Measurements from ENCODE around the gene CTNNA1.

DNA sequence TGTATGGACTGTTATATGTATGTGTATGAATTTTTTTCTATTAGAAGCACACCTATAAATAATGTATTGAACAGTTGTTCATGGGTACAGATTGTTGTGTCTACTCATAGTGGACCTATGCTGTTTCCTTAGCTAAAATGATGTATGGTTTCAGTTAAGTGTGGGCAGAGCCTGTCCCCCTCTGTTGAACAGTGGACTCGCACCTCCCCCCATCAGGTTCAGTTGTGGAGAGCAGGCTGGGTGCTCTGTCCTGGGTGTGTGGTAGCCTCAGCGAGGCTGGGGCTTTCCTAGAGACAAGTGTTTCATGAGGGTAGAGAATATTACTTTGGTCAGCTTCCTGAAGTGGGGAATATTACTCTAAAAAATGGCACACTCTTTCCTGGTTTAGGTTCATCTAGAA, 169.3 kb downstream of the CTNNA1 start:
- TF ChIP-seq, protein P1, sequence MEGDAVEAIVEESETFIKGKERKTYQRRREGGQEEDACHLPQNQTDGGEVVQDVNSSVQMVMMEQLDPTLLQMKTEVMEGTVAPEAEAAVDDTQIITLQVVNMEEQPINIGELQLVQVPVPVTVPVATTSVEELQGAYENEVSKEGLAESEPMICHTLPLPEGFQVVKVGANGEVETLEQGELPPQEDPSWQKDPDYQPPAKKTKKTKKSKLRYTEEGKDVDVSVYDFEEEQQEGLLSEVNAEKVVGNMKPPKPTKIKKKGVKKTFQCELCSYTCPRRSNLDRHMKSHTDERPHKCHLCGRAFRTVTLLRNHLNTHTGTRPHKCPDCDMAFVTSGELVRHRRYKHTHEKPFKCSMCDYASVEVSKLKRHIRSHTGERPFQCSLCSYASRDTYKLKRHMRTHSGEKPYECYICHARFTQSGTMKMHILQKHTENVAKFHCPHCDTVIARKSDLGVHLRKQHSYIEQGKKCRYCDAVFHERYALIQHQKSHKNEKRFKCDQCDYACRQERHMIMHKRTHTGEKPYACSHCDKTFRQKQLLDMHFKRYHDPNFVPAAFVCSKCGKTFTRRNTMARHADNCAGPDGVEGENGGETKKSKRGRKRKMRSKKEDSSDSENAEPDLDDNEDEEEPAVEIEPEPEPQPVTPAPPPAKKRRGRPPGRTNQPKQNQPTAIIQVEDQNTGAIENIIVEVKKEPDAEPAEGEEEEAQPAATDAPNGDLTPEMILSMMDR (IDR thresholded peaks at IDR 0.05 in 4 of 5, conservative IDR thresholded peaks at IDR 0.05 in 1 of 5) = no peak
- TF ChIP-seq POLR2A (IDR thresholded peaks at IDR 0.05) = no peak
